Stimulated activated CD8-positive, alpha-beta memory T cell treated with anti-CD3 and anti-CD28 coated beads, Interleukin-7, amount 100 ng/mL, for 4 hours (primary cell): ENCODE data around the gene MPPE1.
A peak's percentile ranks its signal among the peaks of the same experiment; 100 is the strongest.
"Not testable (repeated sequence)": the region's sequence is repeated elsewhere in the genome, so short reads cannot be mapped to it uniquely, and the experiment has no call there.

Experiments
- DNase-seq, 2 donors: peaks; one replicate each; pipeline ENCODE4 v3.0.0-alpha.2; 2020; ENCODE audit warnings: low read depth in 2 of 2

MPPE1 gene

GRCh38 chr18:11857177-11857887 lies 50.8 kb downstream of the MPPE1 start:
- no peak for DNase-seq

- DNase-seq: not testable (repeated sequence)
Measured at GRCh38 chr18:11854554-11854953, 53.6 kb downstream of the MPPE1 start.

GRCh38 chr18:11851806-11852337 lies 56.2 kb downstream of the MPPE1 start:
- DNase-seq: peak; percentile 11 to 26

- peak; percentile 95 for DNase-seq
Measured at GRCh38 chr18:11851146-11851805, 56.8 kb downstream of the MPPE1 start, which contains the start of gene CHMP1B. Gene CHMP1B (plus strand): TSS chr18:11851413. CDS start chr18:11851512, 99 bp downstream.

- no peak for DNase-seq
Measured at GRCh38 chr18:11850821-11851145, 57.3 kb downstream of the MPPE1 start.

GRCh38 chr18:11849841-11850634 lies 58.1 kb downstream of the MPPE1 start:
- DNase-seq: peak; percentile 34 to 45

GRCh38 chr18:11849279-11849678 lies 58.8 kb downstream of the MPPE1 start:
- DNase-seq: no peak

- no peak for DNase-seq
Measured at GRCh38 chr18:11847811-11848210, 60.3 kb downstream of the MPPE1 start.

- DNase-seq: no peak
Measured at GRCh38 chr18:11845654-11846053, 62.5 kb downstream of the MPPE1 start.

- DNase-seq: no peak
Measured at GRCh38 chr18:11844436-11844835, 63.7 kb downstream of the MPPE1 start.

- no peak for DNase-seq
Measured at GRCh38 chr18:11842562-11842961, 65.6 kb downstream of the MPPE1 start.

- DNase-seq: no peak
Measured at GRCh38 chr18:11840493-11840892, 67.6 kb downstream of the MPPE1 start.

- no peak for DNase-seq
Measured at GRCh38 chr18:11839556-11839955, 68.6 kb downstream of the MPPE1 start.

- no peak for DNase-seq
Measured at GRCh38 chr18:11834772-11835171, 73.3 kb downstream of the MPPE1 start.
